ENCODE data around the gene CLDN9.

- no peak for TF ChIP-seq CTCF (conservative IDR thresholded peaks at IDR 0.05; ENCODE audit: low read depth, low read length)
- no peak for TF ChIP-seq EZH2 (IDR thresholded peaks at IDR 0.05; ENCODE audit: borderline replicate concordance, low read depth, low read length, poor library complexity, severe bottlenecking)
Measured at GRCh38 chr16:2976201-2976600, 36.5 kb upstream of the CLDN9 start.

All from A673 (cell line).